ENCODE measurements around the gene NFAM1. TPM values are rescaled to one million over a fixed set of nuclear protein-coding genes. Genes with fewer than 3 reads are reported as not detected.

NFAM1 gene
- total and polyA plus RNA-seq, 8 donors: 0.15 to 18.1 (median 0.83) TPM

DNA sequence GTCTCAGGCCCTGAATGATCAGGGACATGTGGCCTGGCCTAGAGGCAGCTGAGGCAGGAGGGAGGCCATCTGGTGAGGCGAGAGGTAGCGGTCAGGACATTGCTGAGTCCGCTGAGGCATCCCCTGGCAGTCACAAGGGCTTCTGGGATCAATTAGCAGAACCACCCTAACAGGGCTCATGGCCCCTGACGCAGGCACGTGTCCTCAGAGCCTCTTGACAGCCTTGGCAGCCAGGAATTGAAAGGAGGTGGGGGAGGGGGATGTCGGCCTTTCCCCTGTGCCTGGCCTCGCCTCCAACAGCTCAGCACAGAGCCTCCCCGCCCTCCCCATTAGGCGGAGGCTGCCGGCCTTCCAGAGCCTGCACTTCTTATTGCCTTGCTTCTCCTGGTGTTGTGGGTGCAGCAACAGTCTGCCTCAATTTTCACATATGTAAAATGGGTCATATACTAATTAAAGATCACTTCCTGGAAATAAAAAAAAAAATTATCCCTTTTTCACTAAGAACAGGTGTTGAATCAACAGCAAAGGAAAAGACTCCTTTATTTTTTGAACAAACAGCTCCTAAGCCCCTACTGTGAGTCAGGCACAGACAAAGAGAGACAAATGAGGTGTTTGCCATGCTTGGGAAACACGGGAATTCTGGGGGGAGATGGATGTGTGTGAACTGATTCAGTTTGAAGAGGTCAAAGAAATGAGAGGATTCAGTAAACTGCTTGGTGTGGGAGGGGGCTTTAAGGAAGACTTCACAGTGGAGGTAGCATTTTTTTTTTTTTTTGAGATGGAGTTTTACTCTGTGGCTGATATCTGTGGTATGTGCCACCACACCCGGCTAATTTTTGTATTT is 55.3 kb downstream of the NFAM1 start:
- Histone ChIP-seq H3K4me3 (no peak overlapping the region), H3K9me3 (no peaks in the 10 kb centered on the region), H3K4me1 (peaks cover 0 to 13% (median 0%) of the 10 kb centered on the region in 4 donors), H3K27me3 (no peaks in the 10 kb centered on the region), H3K27ac (peak overlapping the region in 2 of 5 donors; percentile 28 to 46), H3K36me3 (no peaks in the 10 kb centered on the region)
- WGBS, 5 donors: 44 to 54% (median 48%) methylated on average over 11 to 12 of the region's 12 CpGs
- peak; percentile 29 to 88 for DNase-seq
- intact Hi-C loops (cut with DNase I; ENCODE audit: low total_unique reads): no loop called here
- TF ChIP-seq, protein P1, sequence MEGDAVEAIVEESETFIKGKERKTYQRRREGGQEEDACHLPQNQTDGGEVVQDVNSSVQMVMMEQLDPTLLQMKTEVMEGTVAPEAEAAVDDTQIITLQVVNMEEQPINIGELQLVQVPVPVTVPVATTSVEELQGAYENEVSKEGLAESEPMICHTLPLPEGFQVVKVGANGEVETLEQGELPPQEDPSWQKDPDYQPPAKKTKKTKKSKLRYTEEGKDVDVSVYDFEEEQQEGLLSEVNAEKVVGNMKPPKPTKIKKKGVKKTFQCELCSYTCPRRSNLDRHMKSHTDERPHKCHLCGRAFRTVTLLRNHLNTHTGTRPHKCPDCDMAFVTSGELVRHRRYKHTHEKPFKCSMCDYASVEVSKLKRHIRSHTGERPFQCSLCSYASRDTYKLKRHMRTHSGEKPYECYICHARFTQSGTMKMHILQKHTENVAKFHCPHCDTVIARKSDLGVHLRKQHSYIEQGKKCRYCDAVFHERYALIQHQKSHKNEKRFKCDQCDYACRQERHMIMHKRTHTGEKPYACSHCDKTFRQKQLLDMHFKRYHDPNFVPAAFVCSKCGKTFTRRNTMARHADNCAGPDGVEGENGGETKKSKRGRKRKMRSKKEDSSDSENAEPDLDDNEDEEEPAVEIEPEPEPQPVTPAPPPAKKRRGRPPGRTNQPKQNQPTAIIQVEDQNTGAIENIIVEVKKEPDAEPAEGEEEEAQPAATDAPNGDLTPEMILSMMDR (IDR thresholded peaks at IDR 0.05): no peak
- no peak for TF ChIP-seq EP300 (IDR thresholded peaks at IDR 0.05)
- TF ChIP-seq POLR2AphosphoS5 (IDR thresholded peaks at IDR 0.05): no peak
- TF ChIP-seq POLR2A (IDR thresholded peaks at IDR 0.05): no peak

DNA sequence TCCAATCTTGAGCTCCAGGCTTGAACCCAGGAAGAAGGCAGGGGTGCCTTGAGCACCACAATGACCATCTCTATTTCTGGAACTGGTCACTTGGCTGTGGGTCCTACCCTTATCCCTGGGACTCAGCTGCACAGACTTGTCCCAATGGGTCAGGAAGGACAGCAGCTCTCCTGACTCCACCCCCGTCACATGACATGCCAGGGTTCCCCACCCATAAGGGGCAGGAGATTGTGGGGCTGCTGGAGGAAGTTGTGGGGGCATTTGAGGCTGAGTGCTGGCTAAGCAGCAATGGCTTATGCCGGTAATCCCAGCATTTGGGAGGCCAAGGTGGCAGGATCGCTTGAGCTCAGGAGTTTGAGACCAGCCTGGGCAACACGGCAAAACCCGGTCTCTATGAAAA is 56.2 kb downstream of the NFAM1 start:
- TF ChIP-seq EP300 (IDR thresholded peaks at IDR 0.05): no peak
- TF ChIP-seq, protein P1 (IDR thresholded peaks at IDR 0.05): no peak
- TF ChIP-seq POLR2AphosphoS5 (IDR thresholded peaks at IDR 0.05): no peak
- no peak for TF ChIP-seq POLR2A (IDR thresholded peaks at IDR 0.05)
- WGBS, 5 donors: 64 to 81% (median 78%) methylated on average over 5 of the region's 5 CpGs
- Histone ChIP-seq H3K36me3 (no peaks in the 10 kb centered on the region), H3K4me3 (no peak overlapping the region), H3K9me3 (no peaks in the 10 kb centered on the region), H3K4me1 (peaks cover 0 to 13% (median 0%) of the 10 kb centered on the region in 4 donors), H3K27ac (peak overlapping the region in 2 of 5 donors; percentile 28 to 46), H3K27me3 (no peaks in the 10 kb centered on the region)
- intact Hi-C loops (cut with DNase I; ENCODE audit: low total_unique reads): no loop called here
- no peak for DNase-seq

DNA sequence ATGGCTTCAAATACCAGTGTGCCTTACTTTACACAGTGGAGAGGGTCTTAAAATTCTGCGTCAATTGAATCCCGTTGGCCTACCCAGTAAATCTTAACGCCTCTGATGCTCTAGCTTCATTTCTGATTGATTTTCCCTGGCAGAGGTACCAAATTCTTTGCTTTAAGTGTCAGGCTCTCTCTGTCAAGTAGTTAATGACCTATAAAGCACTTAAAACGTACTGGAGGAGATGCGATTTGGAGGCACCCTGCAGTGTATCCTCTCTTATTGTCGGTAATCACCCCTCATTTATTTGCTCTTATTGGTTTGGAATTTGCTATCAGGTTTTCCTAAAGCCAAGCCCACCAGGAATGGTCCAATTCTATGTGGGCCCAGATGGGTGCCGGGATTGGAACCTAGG is 59.2 kb downstream of the NFAM1 start:
- intact Hi-C loops (cut with DNase I; ENCODE audit: low total_unique reads): no loop called here
- Histone ChIP-seq H3K9me3 (no peaks in the 10 kb centered on the region), H3K27ac (no peak overlapping the region), H3K36me3 (no peaks in the 10 kb centered on the region), H3K4me3 (no peak overlapping the region), H3K4me1 (peaks cover 15 to 31% (median 17%) of the 10 kb centered on the region in 4 donors), H3K27me3 (peaks cover 0 to 9% (median 9%) of the 10 kb centered on the region in 3 donors)
- 88 to 93% (median 91%) methylated on average over 7 of the region's 7 CpGs for WGBS, 5 donors
- DNase-seq: no peak
- no peak for TF ChIP-seq POLR2A (IDR thresholded peaks at IDR 0.05)
- TF ChIP-seq, protein P1 (IDR thresholded peaks at IDR 0.05): no peak
- no peak for TF ChIP-seq POLR2AphosphoS5 (IDR thresholded peaks at IDR 0.05)
- TF ChIP-seq EP300 (IDR thresholded peaks at IDR 0.05): no peak

DNA sequence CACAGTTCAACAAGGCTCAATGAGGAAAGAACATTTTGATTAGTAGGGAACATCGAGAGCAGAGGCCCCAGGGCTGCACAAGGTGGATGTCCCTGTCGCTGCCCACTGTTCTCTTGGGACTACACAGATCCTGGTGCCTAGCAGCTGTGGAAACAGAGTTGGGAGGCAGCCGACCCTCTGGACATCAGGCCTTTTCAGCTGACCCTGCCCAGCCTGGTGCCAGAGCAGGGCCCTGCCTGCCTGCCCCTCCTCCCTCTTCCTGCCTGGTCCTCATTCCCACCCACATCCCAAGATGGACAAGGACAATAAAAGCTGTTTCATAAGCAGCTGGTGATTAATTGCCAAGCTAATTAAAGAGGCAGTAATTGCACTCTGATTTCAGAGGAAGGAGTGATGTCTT is 60.7 kb downstream of the NFAM1 start:
- intact Hi-C loops (cut with DNase I; ENCODE audit: low total_unique reads): no loop called here
- TF ChIP-seq POLR2A (IDR thresholded peaks at IDR 0.05) (no peak), EP300 (IDR thresholded peaks at IDR 0.05) (no peak), POLR2AphosphoS5 (IDR thresholded peaks at IDR 0.05) (no peak)
- TF ChIP-seq, protein P1 (IDR thresholded peaks at IDR 0.05): no peak
- H3K36me3 ChIP-seq: no peaks in the 10 kb centered on the region

More for the DNA sequence above, 60.7 kb downstream of the NFAM1 start:
- Histone ChIP-seq H3K27ac (no peak overlapping the region), H3K4me3 (no peak overlapping the region), H3K9me3 (no peaks in the 10 kb centered on the region), H3K4me1 (peaks cover 30 to 46% (median 32%) of the 10 kb centered on the region in 4 donors), H3K27me3 (peaks cover 0 to 24% (median 14%) of the 10 kb centered on the region in 3 donors)
- no peak for DNase-seq
- WGBS, 5 donors: 71 to 76% (median 71%) methylated on average over 3 of the region's 3 CpGs
